Measurements from ENCODE around the gene ARAP2.

Gene ARAP2, protein sequence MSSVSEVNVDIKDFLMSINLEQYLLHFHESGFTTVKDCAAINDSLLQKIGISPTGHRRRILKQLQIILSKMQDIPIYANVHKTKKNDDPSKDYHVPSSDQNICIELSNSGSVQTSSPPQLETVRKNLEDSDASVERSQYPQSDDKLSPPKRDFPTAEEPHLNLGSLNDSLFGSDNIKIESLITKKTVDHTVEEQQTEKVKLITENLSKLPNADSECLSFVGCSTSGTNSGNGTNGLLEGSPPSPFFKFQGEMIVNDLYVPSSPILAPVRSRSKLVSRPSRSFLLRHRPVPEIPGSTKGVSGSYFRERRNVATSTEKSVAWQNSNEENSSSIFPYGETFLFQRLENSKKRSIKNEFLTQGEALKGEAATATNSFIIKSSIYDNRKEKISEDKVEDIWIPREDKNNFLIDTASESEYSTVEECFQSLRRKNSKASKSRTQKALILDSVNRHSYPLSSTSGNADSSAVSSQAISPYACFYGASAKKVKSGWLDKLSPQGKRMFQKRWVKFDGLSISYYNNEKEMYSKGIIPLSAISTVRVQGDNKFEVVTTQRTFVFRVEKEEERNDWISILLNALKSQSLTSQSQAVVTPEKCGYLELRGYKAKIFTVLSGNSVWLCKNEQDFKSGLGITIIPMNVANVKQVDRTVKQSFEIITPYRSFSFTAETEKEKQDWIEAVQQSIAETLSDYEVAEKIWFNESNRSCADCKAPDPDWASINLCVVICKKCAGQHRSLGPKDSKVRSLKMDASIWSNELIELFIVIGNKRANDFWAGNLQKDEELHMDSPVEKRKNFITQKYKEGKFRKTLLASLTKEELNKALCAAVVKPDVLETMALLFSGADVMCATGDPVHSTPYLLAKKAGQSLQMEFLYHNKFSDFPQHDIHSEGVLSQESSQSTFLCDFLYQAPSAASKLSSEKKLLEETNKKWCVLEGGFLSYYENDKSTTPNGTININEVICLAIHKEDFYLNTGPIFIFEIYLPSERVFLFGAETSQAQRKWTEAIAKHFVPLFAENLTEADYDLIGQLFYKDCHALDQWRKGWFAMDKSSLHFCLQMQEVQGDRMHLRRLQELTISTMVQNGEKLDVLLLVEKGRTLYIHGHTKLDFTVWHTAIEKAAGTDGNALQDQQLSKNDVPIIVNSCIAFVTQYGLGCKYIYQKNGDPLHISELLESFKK (N-terminal part only)

DNA sequence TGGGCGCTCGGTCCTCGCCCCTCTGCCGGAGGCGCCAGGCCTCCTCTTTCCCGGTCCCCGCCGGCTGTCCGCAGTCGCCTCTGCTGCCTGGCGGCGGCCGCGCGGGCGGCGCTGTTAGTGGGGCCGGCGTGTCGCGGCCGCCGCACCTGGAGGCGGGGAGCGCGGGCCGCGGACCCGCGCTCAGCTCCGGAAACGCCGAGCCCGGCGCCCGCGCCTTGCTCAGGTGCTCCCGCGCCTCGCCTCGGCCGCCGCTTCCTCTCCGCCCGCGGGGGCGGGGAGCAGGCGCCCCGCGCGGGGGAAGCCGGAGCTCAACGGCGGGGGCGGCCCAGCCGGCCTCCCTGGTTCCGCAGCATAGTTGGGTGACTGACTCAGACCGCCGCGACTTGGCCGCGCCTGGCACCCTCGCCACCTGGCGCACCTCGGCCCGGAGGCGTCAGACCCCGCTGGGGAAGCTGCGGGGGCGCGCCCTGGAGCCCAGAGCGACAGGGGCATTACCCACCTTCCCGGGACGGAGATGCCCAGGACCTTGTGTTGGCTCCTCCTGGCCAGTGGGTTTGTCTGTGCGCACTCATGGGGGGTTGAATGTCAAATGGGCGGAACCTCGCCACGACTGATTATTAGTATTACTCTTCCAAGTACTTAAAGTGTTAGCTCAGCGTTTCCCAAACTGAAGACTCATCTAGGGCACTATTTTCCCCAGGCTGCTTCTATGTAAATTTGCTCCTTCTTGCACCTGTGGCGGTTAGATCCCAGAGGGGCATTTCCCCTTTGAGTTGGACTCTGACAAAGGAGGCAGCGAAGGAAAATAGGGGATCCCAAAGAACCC is at the start of gene ARAP2:
TSS of gene ARAP2 (minus strand) at position 258 of the 826 bp plus-strand sequence. CDS start 15,028 bp downstream, outside the sequence.
- peak within 1 kb of the TSS; percentile 62 for H3K4me3 ChIP-seq (ENCODE audit: low read depth, low read length)
- no peak for DNase-seq (ENCODE audit: low read depth)
- TF ChIP-seq, protein P1, sequence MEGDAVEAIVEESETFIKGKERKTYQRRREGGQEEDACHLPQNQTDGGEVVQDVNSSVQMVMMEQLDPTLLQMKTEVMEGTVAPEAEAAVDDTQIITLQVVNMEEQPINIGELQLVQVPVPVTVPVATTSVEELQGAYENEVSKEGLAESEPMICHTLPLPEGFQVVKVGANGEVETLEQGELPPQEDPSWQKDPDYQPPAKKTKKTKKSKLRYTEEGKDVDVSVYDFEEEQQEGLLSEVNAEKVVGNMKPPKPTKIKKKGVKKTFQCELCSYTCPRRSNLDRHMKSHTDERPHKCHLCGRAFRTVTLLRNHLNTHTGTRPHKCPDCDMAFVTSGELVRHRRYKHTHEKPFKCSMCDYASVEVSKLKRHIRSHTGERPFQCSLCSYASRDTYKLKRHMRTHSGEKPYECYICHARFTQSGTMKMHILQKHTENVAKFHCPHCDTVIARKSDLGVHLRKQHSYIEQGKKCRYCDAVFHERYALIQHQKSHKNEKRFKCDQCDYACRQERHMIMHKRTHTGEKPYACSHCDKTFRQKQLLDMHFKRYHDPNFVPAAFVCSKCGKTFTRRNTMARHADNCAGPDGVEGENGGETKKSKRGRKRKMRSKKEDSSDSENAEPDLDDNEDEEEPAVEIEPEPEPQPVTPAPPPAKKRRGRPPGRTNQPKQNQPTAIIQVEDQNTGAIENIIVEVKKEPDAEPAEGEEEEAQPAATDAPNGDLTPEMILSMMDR (IDR thresholded peaks at IDR 0.05; ENCODE audit: control insufficient read depth, extremely low read depth, insufficient read depth): peak; percentile 31; the same call in 1 of the 2 replicates

DNA sequence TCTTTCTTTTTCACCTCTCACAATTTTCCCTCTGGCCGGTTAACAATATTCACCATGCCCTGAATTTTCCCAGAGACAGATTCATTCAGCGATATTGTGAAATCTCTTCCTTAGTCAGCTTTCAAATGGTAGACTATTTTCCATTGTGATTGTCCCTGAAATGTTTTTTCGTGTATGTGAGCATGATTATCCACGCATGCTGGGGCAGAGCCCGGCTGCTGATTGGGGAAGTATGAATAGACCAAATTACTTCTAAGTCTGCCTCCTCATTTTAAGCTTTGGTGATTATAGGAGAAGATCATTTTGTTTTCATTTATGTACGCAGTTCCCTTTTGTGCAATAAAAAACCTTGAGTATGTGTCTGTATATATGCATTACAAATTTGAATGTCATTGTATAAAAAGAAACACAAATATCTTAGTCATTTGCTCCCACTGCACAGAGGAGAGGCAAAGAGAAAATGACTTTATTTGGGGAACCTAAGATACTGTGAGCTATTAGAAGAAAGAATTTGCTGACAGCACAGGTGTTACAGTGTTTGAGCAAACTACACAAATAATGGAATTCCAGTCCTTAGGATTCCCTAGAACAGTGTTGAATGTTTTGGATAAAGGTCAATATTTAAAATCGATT is 48.4 kb upstream of the ARAP2 start:
- no peak for DNase-seq (ENCODE audit: low read depth)

DNA sequence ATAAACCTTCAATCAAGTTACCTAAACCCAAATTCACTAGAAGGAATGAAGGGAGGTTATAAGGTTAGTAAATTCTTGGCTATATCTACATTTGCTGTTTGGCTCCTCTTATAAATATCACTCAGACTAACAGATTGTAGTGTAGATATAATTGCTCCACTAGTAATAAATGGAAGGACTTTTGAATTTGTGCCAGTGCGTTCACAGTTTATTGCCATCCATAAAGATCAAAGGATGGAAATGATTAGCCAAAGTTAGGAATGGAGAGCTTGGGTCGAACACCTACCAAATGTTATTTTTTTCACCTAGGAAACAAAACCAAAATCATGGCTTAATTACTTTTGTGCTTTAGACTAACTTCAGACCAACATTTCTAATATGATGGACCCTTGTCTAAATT is 46.3 kb upstream of the ARAP2 start:
- peak; percentile 53 for DNase-seq (ENCODE audit: low read depth)
- H3K4me3 ChIP-seq (ENCODE audit: low read depth, low read length): no peak overlapping the region
- TF ChIP-seq, protein P1 (IDR thresholded peaks at IDR 0.05; ENCODE audit: control insufficient read depth, extremely low read depth, insufficient read depth): no peak

More for the DNA sequence above, 48.4 kb upstream of the ARAP2 start:
- TF ChIP-seq, protein P1 (IDR thresholded peaks at IDR 0.05; ENCODE audit: control insufficient read depth, extremely low read depth, insufficient read depth): no peak
- H3K4me3 ChIP-seq (ENCODE audit: low read depth, low read length): no peak overlapping the region

DNA sequence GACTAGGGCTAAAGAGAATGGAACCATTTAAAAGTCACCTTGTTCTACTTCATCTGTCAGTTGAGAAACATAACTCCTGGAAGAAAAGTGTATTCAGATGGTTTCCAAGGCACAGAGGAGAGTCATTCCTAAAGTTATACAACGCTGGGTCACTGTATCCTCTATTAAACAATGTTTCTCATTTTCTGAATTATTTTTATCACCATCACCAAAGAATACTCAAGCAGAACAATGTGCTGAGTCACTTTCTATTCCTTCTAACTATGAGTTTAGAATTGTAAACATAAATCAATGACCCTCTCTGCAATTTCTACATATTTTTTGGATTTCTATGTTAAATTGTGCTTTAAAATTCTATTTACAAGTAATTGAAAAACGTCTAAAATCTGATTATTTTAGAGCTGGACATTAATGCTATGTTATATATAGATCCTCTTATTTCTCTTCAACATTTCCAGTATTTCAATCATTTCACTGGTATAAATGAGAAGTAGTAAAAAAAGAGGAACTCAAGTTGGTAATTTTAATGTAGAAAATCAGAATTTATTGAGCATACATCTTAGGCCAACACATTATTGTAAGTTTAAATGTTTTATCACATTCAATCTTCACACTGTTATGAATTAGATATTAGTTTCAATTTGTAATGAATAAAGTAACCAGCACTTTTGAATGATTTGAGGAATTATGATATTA is 44.6 kb upstream of the ARAP2 start:
- H3K4me3 ChIP-seq (ENCODE audit: low read depth, low read length): no peak overlapping the region
- no peak for DNase-seq (ENCODE audit: low read depth)
- TF ChIP-seq, protein P1 (IDR thresholded peaks at IDR 0.05; ENCODE audit: control insufficient read depth, extremely low read depth, insufficient read depth): no peak

DNA sequence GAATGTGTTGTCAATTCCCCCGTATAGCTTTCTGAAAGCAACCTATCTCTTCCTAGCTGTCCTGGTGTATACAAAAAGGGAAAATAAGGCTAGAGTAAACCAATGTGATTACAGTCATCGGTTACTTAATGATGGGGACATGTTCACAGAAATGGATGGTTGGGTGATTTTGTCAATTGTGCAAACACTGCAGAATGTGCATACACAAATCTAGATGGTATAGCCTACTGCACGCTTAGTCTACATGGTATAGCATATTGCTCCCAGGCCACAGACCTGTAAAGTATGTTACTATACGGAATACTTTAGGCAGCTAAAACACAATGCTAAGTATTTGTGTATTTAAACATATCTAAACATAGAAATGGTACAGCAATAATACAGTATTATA is 42.2 kb upstream of the ARAP2 start:
- H3K4me3 ChIP-seq (ENCODE audit: low read depth, low read length): no peak overlapping the region
- TF ChIP-seq, protein P1 (IDR thresholded peaks at IDR 0.05; ENCODE audit: control insufficient read depth, extremely low read depth, insufficient read depth): no peak
- DNase-seq (ENCODE audit: low read depth): no peak

All from LNCaP clone FGC (cell line).